Measurements from ENCODE around the gene PNRC2. TPM values are rescaled to one million over a fixed set of nuclear protein-coding genes. Genes with fewer than 3 reads are reported as not detected.

The PNRC2 gene, protein sequence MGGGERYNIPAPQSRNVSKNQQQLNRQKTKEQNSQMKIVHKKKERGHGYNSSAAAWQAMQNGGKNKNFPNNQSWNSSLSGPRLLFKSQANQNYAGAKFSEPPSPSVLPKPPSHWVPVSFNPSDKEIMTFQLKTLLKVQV
- 106 TPM for total RNA-seq (ENCODE audit: unreplicated experiment)
- long read RNA-seq, transcript PNRC2-201 (3 exons, 2,416 nt), result major isoform, 83 of 94 reads
- long read RNA-seq, partial matches to known transcripts, result 0 of 94 reads
- long read RNA-seq, other reads (novel, unspliced or antisense), result 7 of 94 reads

DNA sequence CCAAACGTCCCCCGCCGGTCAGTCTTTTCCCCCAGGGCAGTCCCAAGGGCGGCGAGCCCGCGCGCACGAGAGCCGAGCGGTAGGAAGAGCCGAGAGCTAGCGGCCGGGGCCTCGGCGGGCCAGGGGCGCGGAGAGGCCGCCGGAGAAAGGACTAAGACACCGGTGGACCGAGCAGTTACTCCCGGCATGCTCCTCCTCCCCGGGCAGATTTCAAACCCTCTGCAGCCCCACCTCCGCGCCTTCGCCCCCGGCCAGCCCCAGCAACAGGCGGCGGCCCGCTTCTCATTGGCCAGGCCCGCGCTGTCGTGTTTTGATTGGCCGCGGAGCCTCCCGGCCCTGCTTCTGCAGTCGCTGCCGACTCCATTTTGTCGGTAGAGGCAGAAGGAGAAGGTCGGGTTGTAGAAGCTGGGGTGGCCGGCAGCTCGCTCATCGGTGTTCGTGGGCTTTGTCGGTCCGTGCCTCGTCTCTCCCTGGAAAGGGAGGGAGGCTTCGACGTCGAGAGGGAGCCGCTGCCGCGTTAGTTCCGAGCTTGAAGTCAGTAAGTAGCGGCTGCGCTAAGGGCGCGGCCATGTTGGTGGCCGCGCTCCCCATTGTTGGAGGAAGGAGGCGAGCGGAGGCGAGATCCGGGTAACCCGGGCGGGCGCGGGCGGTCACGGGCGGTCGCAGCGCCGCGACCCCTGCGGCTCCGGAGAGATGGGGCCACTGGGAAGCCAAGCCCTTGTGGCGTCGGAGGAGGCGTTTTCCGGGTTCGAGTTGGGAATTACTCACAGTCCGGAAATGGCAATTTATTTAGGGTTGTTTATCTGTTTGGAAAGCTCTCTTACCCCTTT, at the start of gene PNRC2:
Gene PNRC2 (plus strand): TSS at position 368 of the 830 bp plus-strand sequence. CDS start 1,630 bp downstream, outside the sequence.
- H3K27me3 Mint-ChIP-seq (ENCODE audit: unreplicated experiment), result peaks cover 10% of the 10 kb centered on the region
- H3K36me3 Mint-ChIP-seq (ENCODE audit: unreplicated experiment), result no peaks in the 10 kb centered on the region
- peak within 1 kb of the TSS; percentile 95 for H3K4me3 Mint-ChIP-seq (ENCODE audit: unreplicated experiment)
- TF ChIP-seq, protein P1, sequence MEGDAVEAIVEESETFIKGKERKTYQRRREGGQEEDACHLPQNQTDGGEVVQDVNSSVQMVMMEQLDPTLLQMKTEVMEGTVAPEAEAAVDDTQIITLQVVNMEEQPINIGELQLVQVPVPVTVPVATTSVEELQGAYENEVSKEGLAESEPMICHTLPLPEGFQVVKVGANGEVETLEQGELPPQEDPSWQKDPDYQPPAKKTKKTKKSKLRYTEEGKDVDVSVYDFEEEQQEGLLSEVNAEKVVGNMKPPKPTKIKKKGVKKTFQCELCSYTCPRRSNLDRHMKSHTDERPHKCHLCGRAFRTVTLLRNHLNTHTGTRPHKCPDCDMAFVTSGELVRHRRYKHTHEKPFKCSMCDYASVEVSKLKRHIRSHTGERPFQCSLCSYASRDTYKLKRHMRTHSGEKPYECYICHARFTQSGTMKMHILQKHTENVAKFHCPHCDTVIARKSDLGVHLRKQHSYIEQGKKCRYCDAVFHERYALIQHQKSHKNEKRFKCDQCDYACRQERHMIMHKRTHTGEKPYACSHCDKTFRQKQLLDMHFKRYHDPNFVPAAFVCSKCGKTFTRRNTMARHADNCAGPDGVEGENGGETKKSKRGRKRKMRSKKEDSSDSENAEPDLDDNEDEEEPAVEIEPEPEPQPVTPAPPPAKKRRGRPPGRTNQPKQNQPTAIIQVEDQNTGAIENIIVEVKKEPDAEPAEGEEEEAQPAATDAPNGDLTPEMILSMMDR (IDR thresholded peaks at IDR 0.05; ENCODE audit: partially characterized antibody, unreplicated experiment), result no peak
- H3K4me1 Mint-ChIP-seq (ENCODE audit: low read depth, unreplicated experiment), result peaks cover 45% of the 10 kb centered on the region
- H3K9me3 Mint-ChIP-seq (ENCODE audit: unreplicated experiment), result peaks cover 28% of the 10 kb centered on the region
- H3K27ac Mint-ChIP-seq (ENCODE audit: unreplicated experiment), result peak within 1 kb of the TSS; percentile 100
- DNase-seq, result peak; percentile 98

DNA sequence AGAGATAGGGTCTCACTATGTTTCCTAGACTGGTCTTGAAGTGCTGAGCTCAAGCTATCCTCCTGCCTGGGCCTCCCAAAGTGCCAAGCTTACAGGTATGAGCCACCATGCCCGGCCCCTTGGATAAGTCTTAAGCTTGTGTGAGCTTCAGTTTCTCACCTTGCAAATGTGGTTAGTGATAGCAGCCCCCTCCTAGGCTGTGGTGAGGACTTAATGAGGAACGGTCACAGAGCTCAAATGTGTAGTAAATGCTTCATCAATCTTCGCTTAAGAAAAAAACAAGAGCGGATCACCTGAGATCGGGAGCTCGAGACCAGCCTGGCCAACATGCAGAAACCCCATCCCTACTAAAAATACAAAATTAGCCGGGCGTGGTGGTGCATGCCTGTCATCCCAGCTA, 49.5 kb upstream of the PNRC2 start:
- H3K4me1 Mint-ChIP-seq (ENCODE audit: low read depth, unreplicated experiment), result peaks cover 9% of the 10 kb centered on the region
- H3K27me3 Mint-ChIP-seq (ENCODE audit: unreplicated experiment), result peaks cover 4% of the 10 kb centered on the region
- no peaks in the 10 kb centered on the region for H3K9me3 Mint-ChIP-seq (ENCODE audit: unreplicated experiment)
- TF ChIP-seq, protein P1 (IDR thresholded peaks at IDR 0.05; ENCODE audit: partially characterized antibody, unreplicated experiment), result no peak
- DNase-seq, result no peak
- peak overlapping the region; percentile 38 for H3K27ac Mint-ChIP-seq (ENCODE audit: unreplicated experiment)
- H3K4me3 Mint-ChIP-seq (ENCODE audit: unreplicated experiment), result no peak overlapping the region
- H3K36me3 Mint-ChIP-seq (ENCODE audit: unreplicated experiment), result no peaks in the 10 kb centered on the region

DNA sequence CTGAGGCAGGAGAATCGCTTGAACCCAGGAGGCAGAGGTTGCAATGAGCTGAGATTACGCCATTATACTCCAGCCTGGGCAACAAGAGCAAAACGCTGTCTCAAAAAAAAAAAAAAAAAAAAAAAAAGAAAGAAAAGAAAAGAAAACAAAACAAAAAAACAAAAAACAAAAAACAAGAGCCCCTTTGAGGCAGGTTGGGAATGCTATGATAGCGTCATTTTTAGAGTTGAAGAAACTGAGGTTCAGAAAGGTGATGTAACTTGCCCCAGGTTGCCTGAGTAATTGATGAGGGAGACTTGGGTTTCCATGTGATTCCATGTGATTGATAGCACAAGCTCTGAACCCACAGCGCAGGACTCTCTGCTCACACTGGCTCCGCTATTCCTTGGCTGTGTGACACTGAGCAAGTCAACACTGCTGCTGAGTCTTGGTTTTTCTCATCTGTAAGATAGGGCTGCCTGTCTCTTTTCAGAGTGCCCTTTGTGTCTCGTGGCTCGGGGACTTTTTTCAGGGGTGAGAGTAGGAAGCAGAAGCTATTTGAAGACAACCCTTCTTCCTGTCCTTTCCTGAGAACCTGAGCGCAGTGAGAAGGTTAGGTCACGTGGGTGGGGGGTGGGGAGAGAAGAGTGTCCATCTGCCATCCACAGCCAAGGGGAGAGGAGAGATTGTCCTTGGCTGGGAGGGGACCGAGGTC, 48.9 kb upstream of the PNRC2 start:
- Mint-ChIP-seq H3K4me3 (ENCODE audit: unreplicated experiment) (no peak overlapping the region), H3K4me1 (ENCODE audit: low read depth, unreplicated experiment) (peaks cover 9% of the 10 kb centered on the region), H3K27me3 (ENCODE audit: unreplicated experiment) (peaks cover 2% of the 10 kb centered on the region), H3K9me3 (ENCODE audit: unreplicated experiment) (no peaks in the 10 kb centered on the region), H3K36me3 (ENCODE audit: unreplicated experiment) (no peaks in the 10 kb centered on the region), H3K27ac (ENCODE audit: unreplicated experiment) (no peak overlapping the region)
- TF ChIP-seq, protein P1 (IDR thresholded peaks at IDR 0.05; ENCODE audit: partially characterized antibody, unreplicated experiment), result no peak
- DNase-seq, result no peak

DNA sequence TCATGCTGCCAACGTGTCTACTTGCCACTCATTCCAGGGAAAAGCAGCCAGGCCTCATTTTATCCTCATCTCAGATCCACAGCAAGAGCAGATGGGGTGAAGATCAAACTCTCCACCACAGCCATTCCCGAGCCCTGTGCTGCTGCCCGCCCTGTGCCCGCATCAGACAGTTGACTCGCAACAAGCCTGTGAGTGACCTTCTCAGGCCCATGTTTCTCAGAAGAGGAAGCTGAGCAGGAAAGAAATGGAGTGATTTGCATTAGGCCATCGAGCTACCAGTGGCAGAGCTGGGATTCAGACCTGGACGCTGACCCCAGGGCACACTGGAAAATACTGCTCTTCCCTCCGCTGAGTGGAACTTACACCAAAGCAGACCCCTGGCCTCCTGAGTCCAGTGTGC, 47.7 kb upstream of the PNRC2 start:
- Mint-ChIP-seq H3K9me3 (ENCODE audit: unreplicated experiment) (no peaks in the 10 kb centered on the region), H3K4me1 (ENCODE audit: low read depth, unreplicated experiment) (peaks cover 9% of the 10 kb centered on the region), H3K36me3 (ENCODE audit: unreplicated experiment) (no peaks in the 10 kb centered on the region), H3K27ac (ENCODE audit: unreplicated experiment) (no peak overlapping the region), H3K4me3 (ENCODE audit: unreplicated experiment) (no peak overlapping the region), H3K27me3 (ENCODE audit: unreplicated experiment) (peaks cover 2% of the 10 kb centered on the region)
- DNase-seq, result no peak
- TF ChIP-seq, protein P1 (IDR thresholded peaks at IDR 0.05; ENCODE audit: partially characterized antibody, unreplicated experiment), result no peak
